Measurements from ENCODE around the gene GRAP2.
"Not testable (repeated sequence)": the region's sequence is repeated elsewhere in the genome, so short reads cannot be mapped to it uniquely, and the experiment has no call there.

The GRAP2 gene

GRCh38 chr22:39991159-39991860 lies 90.4 kb downstream of the GRAP2 start:
- in situ Hi-C loops (cut with MboI; ENCODE audit: low sequenced_read_pairs): no loop called here

- in situ Hi-C loops (cut with MboI; ENCODE audit: low sequenced_read_pairs): no loop called here
Measured at GRCh38 chr22:39992088-39992826, 91.4 kb downstream of the GRAP2 start.

GRCh38 chr22:39992894-39993293 lies 92.0 kb downstream of the GRAP2 start:
- in situ Hi-C loops (cut with MboI; ENCODE audit: low sequenced_read_pairs): not testable (repeated sequence)

- in situ Hi-C loops (cut with MboI; ENCODE audit: low sequenced_read_pairs): no loop called here
Measured at GRCh38 chr22:39994041-39994565, 93.2 kb downstream of the GRAP2 start.

GRCh38 chr22:39994566-39995392 lies 93.9 kb downstream of the GRAP2 start, which contains the start of gene FAM83F:
Gene FAM83F (plus strand): TSS chr22:39994954. CDS start chr22:39995043, 89 bp downstream.
- in situ Hi-C loops (cut with MboI; ENCODE audit: low sequenced_read_pairs): no loop called here

GRCh38 chr22:39995393-39996252 lies 94.7 kb downstream of the GRAP2 start:
- in situ Hi-C loops (cut with MboI; ENCODE audit: low sequenced_read_pairs): no loop called here

- in situ Hi-C loops (cut with MboI; ENCODE audit: low sequenced_read_pairs): no loop called here
Measured at GRCh38 chr22:39996732-39997131, 95.8 kb downstream of the GRAP2 start.

- in situ Hi-C loops (cut with MboI; ENCODE audit: low sequenced_read_pairs): no loop called here
Measured at GRCh38 chr22:39997421-39997820, 96.5 kb downstream of the GRAP2 start.

GRCh38 chr22:39997939-39998726 lies 97.2 kb downstream of the GRAP2 start:
- in situ Hi-C loops (cut with MboI; ENCODE audit: low sequenced_read_pairs): no loop called here

- in situ Hi-C loops (cut with MboI; ENCODE audit: low sequenced_read_pairs): no loop called here
Measured at GRCh38 chr22:39999144-39999757, 98.4 kb downstream of the GRAP2 start.

GRCh38 chr22:40000171-40000570 lies 99.3 kb downstream of the GRAP2 start:
- in situ Hi-C loops (cut with MboI; ENCODE audit: low sequenced_read_pairs): no loop called here

- in situ Hi-C loops (cut with MboI; ENCODE audit: low sequenced_read_pairs): no loop called here
Measured at GRCh38 chr22:40001106-40001505, 100.2 kb downstream of the GRAP2 start.

GRCh38 chr22:40001800-40002577 lies 101.1 kb downstream of the GRAP2 start:
- in situ Hi-C loops (cut with MboI; ENCODE audit: low sequenced_read_pairs): no loop called here

GRCh38 chr22:40002935-40003715 lies 102.2 kb downstream of the GRAP2 start:
- in situ Hi-C loops (cut with MboI; ENCODE audit: low sequenced_read_pairs): no loop called here

GRCh38 chr22:40004836-40005235 lies 104.0 kb downstream of the GRAP2 start:
- in situ Hi-C loops (cut with MboI; ENCODE audit: low sequenced_read_pairs): no loop called here

GRCh38 chr22:40006641-40007040 lies 105.8 kb downstream of the GRAP2 start:
- in situ Hi-C loops (cut with MboI; ENCODE audit: low sequenced_read_pairs): no loop called here
